Upper lobe of left lung (tissue), 4 donors: ENCODE data around the gene PRRX1.

ENCODE experiments used
- EP300 ChIP-seq, 4 donors: sonication (generic); formaldehyde crosslinking; IDR thresholded peaks; one replicate each; pipeline ENCODE4 v1.5.1; 2017; ENCODE audit warnings: antibody characterized with exemption in 4 of 4, control low read depth in 2 of 4
- POLR2A ChIP-seq, 4 donors: fragments of 450-650 bp; IDR thresholded peaks; one replicate each; pipeline ENCODE4 v1.5.1; 2016 to 2017; ENCODE audit warnings: antibody characterized with exemption in 4 of 4, mild to moderate bottlenecking in 2 of 4
- POLR2AphosphoS5 ChIP-seq, 2 donors: sonication (generic); formaldehyde crosslinking; IDR thresholded peaks; one replicate each; pipeline ENCODE4 v1.5.1; 2017; ENCODE audit warnings: antibody characterized with exemption in 2 of 2
- TF ChIP-seq, protein P1 (sequence below), 6 experiments: fragments of 450-650 bp in 4 of 6; fragments of 200-600 bp in 2 of 6; sonication (generic) in 2 of 6; IDR thresholded peaks; one replicate each; pipeline ENCODE4 v1.5.1; 2016 to 2019; ENCODE audit warnings: antibody characterized with exemption in 6 of 6

DNA sequence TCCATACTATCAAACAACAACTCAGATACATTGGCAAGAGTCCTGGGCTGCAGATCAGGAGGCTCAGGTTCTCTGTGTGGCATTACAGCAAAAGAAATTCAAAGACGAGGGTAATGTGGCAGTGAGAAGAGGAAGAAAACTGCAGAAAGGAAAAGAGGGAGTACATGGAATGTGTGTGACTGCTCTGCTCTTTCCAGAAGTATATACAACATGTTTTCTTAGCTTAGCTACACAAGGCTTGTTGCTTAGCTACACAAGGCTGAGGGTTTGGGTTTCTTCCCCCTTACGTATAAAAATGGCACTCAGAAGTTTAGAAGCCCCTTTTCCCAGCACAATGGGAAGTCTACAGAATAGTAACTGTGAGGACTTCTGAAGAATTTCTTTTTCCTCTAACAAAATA lies 86.0 kb downstream of the PRRX1 start:
- TF ChIP-seq EP300 (IDR thresholded peaks at IDR 0.05): no peak
- TF ChIP-seq, protein P1, sequence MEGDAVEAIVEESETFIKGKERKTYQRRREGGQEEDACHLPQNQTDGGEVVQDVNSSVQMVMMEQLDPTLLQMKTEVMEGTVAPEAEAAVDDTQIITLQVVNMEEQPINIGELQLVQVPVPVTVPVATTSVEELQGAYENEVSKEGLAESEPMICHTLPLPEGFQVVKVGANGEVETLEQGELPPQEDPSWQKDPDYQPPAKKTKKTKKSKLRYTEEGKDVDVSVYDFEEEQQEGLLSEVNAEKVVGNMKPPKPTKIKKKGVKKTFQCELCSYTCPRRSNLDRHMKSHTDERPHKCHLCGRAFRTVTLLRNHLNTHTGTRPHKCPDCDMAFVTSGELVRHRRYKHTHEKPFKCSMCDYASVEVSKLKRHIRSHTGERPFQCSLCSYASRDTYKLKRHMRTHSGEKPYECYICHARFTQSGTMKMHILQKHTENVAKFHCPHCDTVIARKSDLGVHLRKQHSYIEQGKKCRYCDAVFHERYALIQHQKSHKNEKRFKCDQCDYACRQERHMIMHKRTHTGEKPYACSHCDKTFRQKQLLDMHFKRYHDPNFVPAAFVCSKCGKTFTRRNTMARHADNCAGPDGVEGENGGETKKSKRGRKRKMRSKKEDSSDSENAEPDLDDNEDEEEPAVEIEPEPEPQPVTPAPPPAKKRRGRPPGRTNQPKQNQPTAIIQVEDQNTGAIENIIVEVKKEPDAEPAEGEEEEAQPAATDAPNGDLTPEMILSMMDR (IDR thresholded peaks at IDR 0.05): no peak
- TF ChIP-seq POLR2AphosphoS5 (IDR thresholded peaks at IDR 0.05): no peak
- no peak for TF ChIP-seq POLR2A (IDR thresholded peaks at IDR 0.05)
